ENCODE results near the gene ROBO2.

ROBO2 gene

DNA sequence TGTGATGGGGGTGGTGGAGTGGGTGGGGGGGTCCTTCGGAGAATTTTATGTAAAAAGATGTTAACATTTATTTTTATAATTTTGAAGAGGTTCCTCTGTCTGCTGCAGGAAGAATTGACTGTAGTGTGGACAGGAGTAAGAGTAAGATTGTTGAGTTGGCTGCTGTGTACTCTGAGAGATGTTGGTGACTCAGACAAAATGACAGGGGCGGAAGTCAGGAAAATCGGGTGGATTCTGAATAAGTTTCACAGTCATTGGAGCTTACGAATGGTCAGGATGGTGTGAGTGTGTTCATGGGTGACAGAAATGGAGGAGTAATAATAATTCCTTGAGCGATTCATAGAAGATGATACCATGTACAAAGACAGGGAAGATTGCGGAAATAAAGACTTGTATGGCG lies 420.0 kb downstream of the ROBO2 start:
- TF ChIP-seq, protein P1, sequence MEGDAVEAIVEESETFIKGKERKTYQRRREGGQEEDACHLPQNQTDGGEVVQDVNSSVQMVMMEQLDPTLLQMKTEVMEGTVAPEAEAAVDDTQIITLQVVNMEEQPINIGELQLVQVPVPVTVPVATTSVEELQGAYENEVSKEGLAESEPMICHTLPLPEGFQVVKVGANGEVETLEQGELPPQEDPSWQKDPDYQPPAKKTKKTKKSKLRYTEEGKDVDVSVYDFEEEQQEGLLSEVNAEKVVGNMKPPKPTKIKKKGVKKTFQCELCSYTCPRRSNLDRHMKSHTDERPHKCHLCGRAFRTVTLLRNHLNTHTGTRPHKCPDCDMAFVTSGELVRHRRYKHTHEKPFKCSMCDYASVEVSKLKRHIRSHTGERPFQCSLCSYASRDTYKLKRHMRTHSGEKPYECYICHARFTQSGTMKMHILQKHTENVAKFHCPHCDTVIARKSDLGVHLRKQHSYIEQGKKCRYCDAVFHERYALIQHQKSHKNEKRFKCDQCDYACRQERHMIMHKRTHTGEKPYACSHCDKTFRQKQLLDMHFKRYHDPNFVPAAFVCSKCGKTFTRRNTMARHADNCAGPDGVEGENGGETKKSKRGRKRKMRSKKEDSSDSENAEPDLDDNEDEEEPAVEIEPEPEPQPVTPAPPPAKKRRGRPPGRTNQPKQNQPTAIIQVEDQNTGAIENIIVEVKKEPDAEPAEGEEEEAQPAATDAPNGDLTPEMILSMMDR (IDR thresholded peaks at IDR 0.05; ENCODE audit: low read depth, low read length): no peak
- no peak for DNase-seq (ENCODE audit: extremely low read depth, low read depth)

DNA sequence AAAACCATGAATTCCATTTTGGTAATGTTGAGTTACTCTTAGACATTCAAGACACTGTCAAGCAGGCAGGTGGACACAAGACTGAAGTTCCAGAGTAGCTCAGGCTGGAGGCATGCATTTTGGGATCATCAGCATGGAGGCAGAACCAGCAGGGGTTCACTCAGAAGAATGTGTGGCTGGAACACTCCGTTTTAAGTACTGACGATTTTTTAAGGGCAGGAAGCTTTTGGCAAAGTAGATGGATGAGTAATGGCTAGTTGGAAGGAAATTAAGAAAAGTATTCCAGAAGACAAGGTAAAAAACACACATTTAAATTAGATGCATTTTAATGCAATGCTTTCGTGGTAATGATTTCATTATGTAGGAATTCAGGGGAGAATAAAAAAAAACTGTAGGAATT lies 420.4 kb downstream of the ROBO2 start:
- TF ChIP-seq, protein P1 (IDR thresholded peaks at IDR 0.05; ENCODE audit: low read depth, low read length): no peak
- DNase-seq (ENCODE audit: extremely low read depth, low read depth): no peak

DNA sequence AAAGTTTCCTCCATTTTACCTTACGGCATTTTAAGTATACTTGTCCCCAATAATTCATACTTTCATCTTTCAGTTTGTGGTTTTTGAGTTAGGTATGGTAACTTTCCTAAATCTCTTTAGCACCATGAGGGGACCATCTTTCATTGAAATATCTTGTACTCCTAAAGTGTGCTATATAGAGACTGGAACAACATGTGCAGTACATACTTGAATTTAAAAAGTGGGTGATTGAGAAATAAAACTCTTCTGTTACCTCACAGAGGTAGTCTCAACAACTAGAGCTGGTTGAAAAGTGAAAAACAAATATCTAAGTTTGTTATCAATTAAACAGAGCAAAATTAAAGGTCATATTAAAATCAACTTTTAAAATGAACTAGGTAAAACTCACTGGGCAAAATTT lies 423.1 kb downstream of the ROBO2 start:
- TF ChIP-seq, protein P1 (IDR thresholded peaks at IDR 0.05; ENCODE audit: low read depth, low read length): no peak

DNA sequence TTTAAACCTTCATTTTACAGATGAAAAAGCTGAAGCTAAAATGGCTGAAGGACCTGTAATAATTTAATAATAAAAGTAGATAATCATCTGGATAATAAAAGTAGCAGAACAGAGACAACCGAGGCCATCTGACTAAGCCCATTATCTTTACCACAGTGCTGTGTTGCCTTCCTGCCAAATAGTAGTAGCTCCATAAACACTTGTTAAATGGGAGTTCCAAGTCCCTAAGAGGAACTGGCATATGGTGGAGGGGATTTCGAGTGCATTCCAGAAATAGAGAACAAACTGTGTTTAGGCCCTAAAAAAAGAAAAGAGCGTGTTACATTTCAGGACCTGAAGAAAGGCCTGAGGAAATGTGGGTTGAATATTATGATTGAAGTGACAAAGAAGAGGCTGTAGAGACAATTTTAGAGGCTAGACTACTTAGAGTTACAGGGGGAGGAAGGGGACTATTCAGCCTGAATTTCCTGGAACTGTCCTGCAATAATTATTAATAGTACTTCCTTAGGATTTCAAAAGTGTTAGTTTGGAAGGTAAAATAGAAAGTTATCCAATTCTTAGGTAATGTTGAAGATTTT lies 424.3 kb downstream of the ROBO2 start:
- DNase-seq (ENCODE audit: extremely low read depth, low read depth): no peak

More for the DNA sequence above, 423.1 kb downstream of the ROBO2 start:
- DNase-seq (ENCODE audit: extremely low read depth, low read depth): no peak

DNA sequence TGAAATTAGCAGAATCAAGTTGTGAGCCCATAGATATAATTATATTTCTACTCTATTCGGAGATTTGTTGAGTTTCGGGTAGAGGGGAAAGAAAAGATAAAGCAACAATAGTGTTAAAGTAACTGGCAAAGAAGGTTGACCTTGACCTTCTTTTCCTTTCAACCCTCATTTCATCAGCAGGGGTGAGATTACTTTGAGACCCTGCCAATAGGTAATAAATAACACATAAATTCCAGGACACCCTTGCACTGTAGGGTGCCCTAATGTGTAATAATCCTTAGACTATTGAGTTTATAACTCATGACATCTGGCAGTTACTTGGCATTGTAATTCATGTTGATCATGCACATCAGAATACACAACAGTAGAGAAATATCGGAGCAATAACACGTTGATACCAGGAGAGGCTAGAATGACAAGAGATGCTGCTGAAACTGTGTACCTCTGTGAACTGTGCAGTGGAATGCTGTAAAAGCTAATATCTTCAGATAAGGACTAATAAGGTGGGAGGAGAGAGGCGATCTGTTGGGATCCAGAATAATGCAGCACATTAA lies 426.7 kb downstream of the ROBO2 start:
- TF ChIP-seq, protein P1 (IDR thresholded peaks at IDR 0.05; ENCODE audit: low read depth, low read length): no peak
- DNase-seq (ENCODE audit: extremely low read depth, low read depth): no peak

More for the DNA sequence above, 424.3 kb downstream of the ROBO2 start:
- TF ChIP-seq, protein P1 (IDR thresholded peaks at IDR 0.05; ENCODE audit: low read depth, low read length): no peak

DNA sequence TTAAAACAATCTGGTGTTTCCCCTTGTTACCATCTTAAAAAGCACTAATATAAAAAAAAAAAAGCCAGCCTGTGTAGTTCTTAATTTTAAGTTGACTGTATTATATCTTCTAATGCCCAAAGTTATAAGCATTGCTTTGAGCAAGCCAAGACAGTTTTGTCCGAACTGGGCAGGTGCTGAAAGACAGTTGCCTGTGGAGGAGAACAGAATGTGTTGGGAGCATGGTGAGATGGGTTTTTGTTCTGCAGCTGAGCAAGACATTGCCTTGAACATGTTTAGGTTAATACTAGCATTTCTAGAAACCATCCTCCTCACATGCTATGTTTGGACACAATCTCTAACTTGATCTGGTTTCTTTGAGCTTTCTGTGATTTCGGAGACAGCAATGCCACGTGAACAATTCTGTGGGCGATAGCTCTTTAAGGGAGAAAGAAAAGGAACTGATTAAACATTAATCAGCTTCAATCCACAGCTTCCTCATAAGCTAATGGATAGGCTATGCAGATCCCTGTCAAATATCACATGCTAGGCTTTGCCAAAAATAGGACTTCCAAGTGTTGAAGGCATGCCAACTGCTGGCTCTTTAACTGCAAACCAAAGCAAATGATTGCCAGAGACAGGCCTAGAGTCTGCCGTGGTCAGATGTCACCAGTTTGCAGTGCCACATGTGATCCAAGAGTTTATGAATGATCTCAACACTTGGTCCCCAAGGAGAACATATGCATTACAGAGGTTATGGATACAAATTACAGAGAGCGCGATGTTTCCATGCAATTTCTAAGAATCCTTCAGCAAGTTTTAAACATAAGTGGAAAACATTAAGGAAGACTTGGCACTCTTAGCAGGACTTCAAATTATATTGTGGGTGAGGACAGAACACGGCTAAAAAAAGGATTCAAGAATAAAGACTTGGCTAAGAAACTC lies 428.1 kb downstream of the ROBO2 start:
- TF ChIP-seq, protein P1 (IDR thresholded peaks at IDR 0.05; ENCODE audit: low read depth, low read length): no peak
- DNase-seq (ENCODE audit: extremely low read depth, low read depth): no peak

DNA sequence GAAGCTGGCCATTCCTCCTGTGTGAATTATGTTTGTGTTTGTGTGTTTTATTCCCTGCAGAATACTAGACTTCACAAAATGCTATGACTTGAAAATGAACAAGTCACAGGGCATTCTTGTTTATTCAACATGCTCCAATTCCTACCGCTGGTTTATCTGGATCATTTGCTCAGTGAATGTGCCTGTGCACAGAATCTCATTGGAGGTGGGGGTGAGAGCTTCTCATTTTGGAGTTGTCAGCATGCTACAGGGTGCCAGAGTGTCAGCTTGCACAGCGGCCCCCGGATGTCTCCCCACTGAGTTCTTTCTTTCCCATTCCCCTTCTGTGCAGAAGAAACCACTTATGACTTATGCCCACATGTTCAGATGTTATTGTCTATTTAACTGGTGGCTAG lies 428.7 kb downstream of the ROBO2 start:
- DNase-seq (ENCODE audit: extremely low read depth, low read depth): no peak
- TF ChIP-seq, protein P1 (IDR thresholded peaks at IDR 0.05; ENCODE audit: low read depth, low read length): no peak

All from AG09319 (cell line).